ENCODE data around the gene MAP2K4. TPM values are rescaled to one million over a fixed set of nuclear protein-coding genes. Genes with fewer than 3 reads are reported as not detected.

MAP2K4 gene
- polyA plus RNA-seq, 2 of the 4 experiments (the other 2 are of a cell fraction), result 28.9 to 47.7 TPM

DNA sequence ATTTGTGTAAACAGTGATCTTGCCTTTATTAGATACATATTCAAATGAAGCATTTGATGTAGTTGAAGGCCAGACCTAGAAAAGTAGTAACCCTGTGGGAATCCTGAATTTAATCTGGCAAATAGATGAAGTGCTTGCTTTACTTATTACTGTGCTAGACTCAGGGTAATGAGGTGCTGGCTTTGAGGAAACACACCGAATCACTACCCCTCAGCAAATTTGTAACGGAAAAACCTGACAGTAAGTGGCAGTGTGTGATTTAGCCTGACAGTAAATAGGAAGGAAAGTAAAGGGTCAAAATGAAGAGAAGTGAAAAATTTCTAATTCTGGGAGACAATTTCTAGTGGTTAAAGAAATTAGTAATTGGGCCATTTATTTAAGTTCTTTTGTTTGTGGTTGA is 90.2 kb downstream of the MAP2K4 start (continued):
- no peak for TF ChIP-seq REST (IDR thresholded peaks at IDR 0.05)
- TF ChIP-seq CEBPB (IDR thresholded peaks at IDR 0.05), result no peak
- TF ChIP-seq RAD21 (conservative IDR thresholded peaks at IDR 0.05 in 1 of 2, IDR thresholded peaks at IDR 0.05 in 1 of 2), result no peak

- Histone ChIP-seq H3K4me2 (no peak overlapping the region), H3K4me1 (peaks cover 16% of the 10 kb centered on the region), H3K4me3 (no peak overlapping the region), H3K27ac (no peak overlapping the region), H3K9me3 (no peaks in the 10 kb centered on the region)
- TF ChIP-seq HEYL (CRISPR knock-in tag; IDR thresholded peaks at IDR 0.05) (no peak), MAFK (IDR thresholded peaks at IDR 0.05; ENCODE audit: partially characterized antibody) (no peak)
- DNase-seq (ENCODE audit: low read depth in 1 of 2, low spot score in 1 of 2), result no peak
- CTCF ChIA-PET, result interaction anchor here (0.6 to 0.8 kb wide), 3 partner anchors 77 to 1777 kb away, joined by 3 to 5 read pairs (median 3); no protein-coding TSS in a partner anchor
- FAIRE-seq, result no peak
- WGBS (ENCODE audit: missing lambda C conversion rate), result 86% methylated on average over 2 of the region's 2 CpGs
- ATAC-seq, result no peak
- POLR2A ChIA-PET, result interaction anchor here (2.0 kb wide), 1 partner anchor 116 kb away, joined by 4 read pairs; the partner anchor contains the start of gene ZNF18
Measured at GRCh38 chr17:12113156-12113555, 92.5 kb downstream of the MAP2K4 start.

GRCh38 chr17:12114686-12115418 is 94.2 kb downstream of the MAP2K4 start:
- no peaks in the 10 kb centered on the region for H3K9me3 ChIP-seq
- 43% methylated on average over 3 of the region's 3 CpGs for WGBS (ENCODE audit: missing lambda C conversion rate)
- POLR2A ChIA-PET, result no interaction called here
- H3K27ac ChIP-seq, result no peak overlapping the region
- H3K4me3 ChIP-seq, result no peak overlapping the region
- peak; percentile 84 for FAIRE-seq
- H3K4me1 ChIP-seq, result peaks cover 11% of the 10 kb centered on the region
- peak overlapping the region; percentile 10; the same call in 2 of the 3 replicates for H3K4me2 ChIP-seq
- TF ChIP-seq HOXB13 (CRISPR knock-in tag; IDR thresholded peaks at IDR 0.05; ENCODE audit: low read depth) (no peak), CEBPB (IDR thresholded peaks at IDR 0.05) (peak; percentile 57 to 67; a peak in 3 of 4 replicates), MAX (IDR thresholded peaks at IDR 0.05) (no peak)
- no peak for DNase-seq (ENCODE audit: low read depth in 1 of 2, low spot score in 1 of 2)
- CTCF ChIA-PET, result no interaction called here
- ATAC-seq, result no peak; a peak in 1 of 6 replicates

GRCh38 chr17:12116143-12116542 is 95.5 kb downstream of the MAP2K4 start:
- no peak overlapping the region for H3K4me3 ChIP-seq
- ATAC-seq (no peak), DNase-seq (ENCODE audit: low read depth in 1 of 2, low spot score in 1 of 2) (no peak), FAIRE-seq (no peak)
- no peak overlapping the region for H3K27ac ChIP-seq
- H3K4me2 ChIP-seq, result no peak overlapping the region
- CTCF ChIA-PET, result interaction anchor here (1.0 kb wide), 1 partner anchor 11 kb away, joined by 3 read pairs; no protein-coding TSS in a partner anchor
- peaks cover 11% of the 10 kb centered on the region for H3K4me1 ChIP-seq
- POLR2A ChIA-PET, result no interaction called here
- TF ChIP-seq, protein P1, sequence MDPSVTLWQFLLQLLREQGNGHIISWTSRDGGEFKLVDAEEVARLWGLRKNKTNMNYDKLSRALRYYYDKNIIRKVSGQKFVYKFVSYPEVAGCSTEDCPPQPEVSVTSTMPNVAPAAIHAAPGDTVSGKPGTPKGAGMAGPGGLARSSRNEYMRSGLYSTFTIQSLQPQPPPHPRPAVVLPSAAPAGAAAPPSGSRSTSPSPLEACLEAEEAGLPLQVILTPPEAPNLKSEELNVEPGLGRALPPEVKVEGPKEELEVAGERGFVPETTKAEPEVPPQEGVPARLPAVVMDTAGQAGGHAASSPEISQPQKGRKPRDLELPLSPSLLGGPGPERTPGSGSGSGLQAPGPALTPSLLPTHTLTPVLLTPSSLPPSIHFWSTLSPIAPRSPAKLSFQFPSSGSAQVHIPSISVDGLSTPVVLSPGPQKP (IDR thresholded peaks at IDR 0.05; ENCODE audit: low read depth, low read length), result no peak
- TF ChIP-seq TFCP2L1 (CRISPR knock-in tag; IDR thresholded peaks at IDR 0.05) (no peak), CHD2 (IDR thresholded peaks at IDR 0.05; ENCODE audit: low read length, partially characterized antibody) (no peak), MAZ (IDR thresholded peaks at IDR 0.05; ENCODE audit: borderline replicate concordance, low read depth, low read length) (no peak), NPAS2 (CRISPR knock-in tag; IDR thresholded peaks at IDR 0.05; ENCODE audit: borderline replicate concordance) (no peak), POLR2AphosphoS2 (conservative IDR thresholded peaks at IDR 0.05; ENCODE audit: low read length) (no peak), CEBPB (IDR thresholded peaks at IDR 0.05) (no peak), CBX8 (IDR thresholded peaks at IDR 0.05) (no peak), GATA3 (IDR thresholded peaks at IDR 0.05; ENCODE audit: borderline replicate concordance) (no peak), ZC3H11A (IDR thresholded peaks at IDR 0.05) (no peak), CBX2 (IDR thresholded peaks at IDR 0.05; ENCODE audit: borderline replicate concordance, low read depth) (no peak), FOXS1 (CRISPR knock-in tag; IDR thresholded peaks at IDR 0.05) (no peak), CHD4 (IDR thresholded peaks at IDR 0.05; ENCODE audit: borderline replicate concordance) (no peak), CTCF (IDR thresholded peaks at IDR 0.05) (no peak), RNF2 (IDR thresholded peaks at IDR 0.05; ENCODE audit: borderline replicate concordance, low read depth) (no peak)
- TF ChIP-seq, protein P2, sequence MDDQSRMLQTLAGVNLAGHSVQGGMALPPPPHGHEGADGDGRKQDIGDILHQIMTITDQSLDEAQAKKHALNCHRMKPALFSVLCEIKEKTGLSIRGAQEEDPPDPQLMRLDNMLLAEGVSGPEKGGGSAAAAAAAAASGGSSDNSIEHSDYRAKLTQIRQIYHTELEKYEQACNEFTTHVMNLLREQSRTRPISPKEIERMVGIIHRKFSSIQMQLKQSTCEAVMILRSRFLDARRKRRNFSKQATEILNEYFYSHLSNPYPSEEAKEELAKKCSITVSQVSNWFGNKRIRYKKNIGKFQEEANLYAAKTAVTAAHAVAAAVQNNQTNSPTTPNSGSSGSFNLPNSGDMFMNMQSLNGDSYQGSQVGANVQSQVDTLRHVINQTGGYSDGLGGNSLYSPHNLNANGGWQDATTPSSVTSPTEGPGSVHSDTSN (IDR thresholded peaks at IDR 0.05), result no peak
- H3K9me3 ChIP-seq, result no peaks in the 10 kb centered on the region

Measured in A549 (cell line).